ENCODE results near the gene TP53I11. TPM values are rescaled to one million over a fixed set of nuclear protein-coding genes. Genes with fewer than 3 reads are reported as not detected.

The TP53I11 gene
- total and polyA plus RNA-seq, 10 donors, result 10.2 to 169 (median 96.2) TPM

- Histone ChIP-seq H3K4me1 (peaks cover 0 to 17% (median 6%) of the 10 kb centered on the region in 6 donors), H3K36me3 (no peaks in the 10 kb centered on the region), H3K4me3 (no peak overlapping the region), H3K27me3 (replicated peaks in 1 of 7) (no peaks in the 10 kb centered on the region), H3K9me3 (no peaks in the 10 kb centered on the region), H3K27ac (no peak overlapping the region)
- no peak for TF ChIP-seq POLR2A (IDR thresholded peaks at IDR 0.05)
- TF ChIP-seq CTCF (IDR thresholded peaks at IDR 0.05 in 8 of 11, conservative IDR thresholded peaks at IDR 0.05 in 3 of 11), result no peak
- no peak for TF ChIP-seq POLR2AphosphoS5 (IDR thresholded peaks at IDR 0.05)
- 85 to 92% (median 90%) methylated on average over 6 of the region's 6 CpGs for WGBS, 5 donors
- no peak for DNase-seq
- intact Hi-C loops (cut with DNase I; ENCODE audit: low total_unique reads), result no loop called here
Observed at GRCh38 chr11:44966694-44967093, 16.0 kb upstream of the TP53I11 start.

GRCh38 chr11:44964526-44965209 is 14.0 kb upstream of the TP53I11 start:
- Histone ChIP-seq H3K36me3 (no peaks in the 10 kb centered on the region), H3K9me3 (no peaks in the 10 kb centered on the region), H3K4me1 (peaks cover 0 to 16% (median 5%) of the 10 kb centered on the region in 6 donors), H3K4me3 (no peak overlapping the region), H3K27ac (peak overlapping the region in 5 of 8 donors; percentile 9 to 45 (median 30)), H3K27me3 (replicated peaks in 1 of 7) (no peaks in the 10 kb centered on the region)
- 66 to 69% (median 66%) methylated on average over 8 to 9 of the region's 9 CpGs for WGBS, 5 donors
- TF ChIP-seq POLR2AphosphoS5 (IDR thresholded peaks at IDR 0.05), result no peak
- intact Hi-C loops (cut with DNase I; ENCODE audit: low total_unique reads), result no loop called here
- DNase-seq, result no peak

GRCh38 chr11:44963948-44964347 is 13.3 kb upstream of the TP53I11 start:
- no peaks in the 10 kb centered on the region for H3K27me3 ChIP-seq (replicated peaks in 1 of 7)
- H3K4me3 ChIP-seq, result no peak overlapping the region
- no peaks in the 10 kb centered on the region for H3K9me3 ChIP-seq
- no peak overlapping the region for H3K27ac ChIP-seq
- TF ChIP-seq POLR2AphosphoS5 (IDR thresholded peaks at IDR 0.05) (no peak), POLR2A (IDR thresholded peaks at IDR 0.05) (no peak), CTCF (IDR thresholded peaks at IDR 0.05 in 8 of 11, conservative IDR thresholded peaks at IDR 0.05 in 3 of 11) (no peak)
- H3K4me1 ChIP-seq, result peaks cover 0 to 14% (median 5%) of the 10 kb centered on the region in 6 donors
- no peak for DNase-seq
- intact Hi-C loops (cut with DNase I; ENCODE audit: low total_unique reads), result no loop called here
- 87 to 97% (median 93%) methylated on average over 5 of the region's 5 CpGs for WGBS, 5 donors
- H3K36me3 ChIP-seq, result no peaks in the 10 kb centered on the region

GRCh38 chr11:44963136-44963535 is 12.5 kb upstream of the TP53I11 start:
- WGBS, 5 donors, result 75 to 83% (median 82%) methylated on average over 5 to 7 of the region's 7 CpGs
- DNase-seq, result no peak
- intact Hi-C loops (cut with DNase I; ENCODE audit: low total_unique reads), result no loop called here
- H3K36me3 ChIP-seq, result no peaks in the 10 kb centered on the region
- H3K27ac ChIP-seq, result no peak overlapping the region
- no peaks in the 10 kb centered on the region for H3K9me3 ChIP-seq
- peaks cover 0 to 14% (median 5%) of the 10 kb centered on the region in 6 donors for H3K4me1 ChIP-seq
- H3K27me3 ChIP-seq (replicated peaks in 1 of 7), result no peaks in the 10 kb centered on the region
- no peak for TF ChIP-seq CTCF (IDR thresholded peaks at IDR 0.05 in 8 of 11, conservative IDR thresholded peaks at IDR 0.05 in 3 of 11)
- TF ChIP-seq POLR2A (IDR thresholded peaks at IDR 0.05), result no peak
- TF ChIP-seq POLR2AphosphoS5 (IDR thresholded peaks at IDR 0.05), result no peak
- no peak overlapping the region for H3K4me3 ChIP-seq

Measured in spleen (tissue), 11 donors.